ENCODE data around the gene IKBIP.
"Not testable (repeated sequence)": the region's sequence is repeated elsewhere in the genome, so short reads cannot be mapped to it uniquely, and the experiment has no call there.

GRCh38 chr12:98642801-98643200 lies 1.8 kb downstream of the IKBIP start:
- not testable (repeated sequence) for TF ChIP-seq CTCF (IDR thresholded peaks at IDR 0.05; ENCODE audit: extremely low read depth in 1 of 2, insufficient read depth in 1 of 2, low read depth in 1 of 2, low read length in 2 of 2); EZH2 (IDR thresholded peaks at IDR 0.05; ENCODE audit: borderline replicate concordance, low read depth, low read length, severe bottlenecking); POLR2A (IDR thresholded peaks at IDR 0.05; ENCODE audit: low read depth, low read length); JUN (IDR thresholded peaks at IDR 0.05; ENCODE audit: borderline replicate concordance, insufficient read depth, insufficient read length, low read depth)

Data from endothelial cell of umbilical vein (primary cell).